GM12875 (cell line): ENCODE results near the gene DCAKD.

Source experiments
- H3K4me3 ChIP-seq: one replicate; pipeline ENCODE4 v1.5.1; 2011; ENCODE audit warnings: low read depth, low read length, control low read depth
- TF ChIP-seq, protein P1 (sequence below): IDR thresholded peaks from 2 replicates; pipeline ENCODE4 v1.5.1; 2011; ENCODE audit warnings: low read depth, mild to moderate bottlenecking, control low read depth, inconsistent platforms, low read length, moderate library complexity, borderline replicate concordance; ENCODE audit not compliant: insufficient read depth

Gene DCAKD

DNA sequence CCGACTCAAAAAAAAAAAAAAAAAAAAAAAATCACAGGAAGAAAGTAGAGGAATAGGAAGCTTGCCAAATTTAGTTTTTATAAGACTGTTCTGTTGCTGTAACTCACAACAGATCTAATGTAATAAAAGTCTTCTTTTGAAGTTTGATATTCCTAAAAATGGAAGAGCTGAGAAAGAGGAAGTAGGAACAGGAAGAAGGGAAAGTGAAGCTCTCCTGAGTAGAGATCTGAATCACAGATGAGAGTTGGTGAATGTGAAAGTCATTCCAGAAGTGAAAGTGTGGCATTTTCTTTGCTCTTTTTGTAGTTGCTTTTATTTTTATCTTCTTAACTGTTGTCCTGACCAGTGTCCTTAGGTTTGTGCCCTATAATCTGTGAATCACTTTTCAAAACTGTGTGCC is 11.8 kb upstream of the DCAKD start:
- TF ChIP-seq, protein P1, sequence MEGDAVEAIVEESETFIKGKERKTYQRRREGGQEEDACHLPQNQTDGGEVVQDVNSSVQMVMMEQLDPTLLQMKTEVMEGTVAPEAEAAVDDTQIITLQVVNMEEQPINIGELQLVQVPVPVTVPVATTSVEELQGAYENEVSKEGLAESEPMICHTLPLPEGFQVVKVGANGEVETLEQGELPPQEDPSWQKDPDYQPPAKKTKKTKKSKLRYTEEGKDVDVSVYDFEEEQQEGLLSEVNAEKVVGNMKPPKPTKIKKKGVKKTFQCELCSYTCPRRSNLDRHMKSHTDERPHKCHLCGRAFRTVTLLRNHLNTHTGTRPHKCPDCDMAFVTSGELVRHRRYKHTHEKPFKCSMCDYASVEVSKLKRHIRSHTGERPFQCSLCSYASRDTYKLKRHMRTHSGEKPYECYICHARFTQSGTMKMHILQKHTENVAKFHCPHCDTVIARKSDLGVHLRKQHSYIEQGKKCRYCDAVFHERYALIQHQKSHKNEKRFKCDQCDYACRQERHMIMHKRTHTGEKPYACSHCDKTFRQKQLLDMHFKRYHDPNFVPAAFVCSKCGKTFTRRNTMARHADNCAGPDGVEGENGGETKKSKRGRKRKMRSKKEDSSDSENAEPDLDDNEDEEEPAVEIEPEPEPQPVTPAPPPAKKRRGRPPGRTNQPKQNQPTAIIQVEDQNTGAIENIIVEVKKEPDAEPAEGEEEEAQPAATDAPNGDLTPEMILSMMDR = no peak
- no peak overlapping the region for H3K4me3 ChIP-seq

DNA sequence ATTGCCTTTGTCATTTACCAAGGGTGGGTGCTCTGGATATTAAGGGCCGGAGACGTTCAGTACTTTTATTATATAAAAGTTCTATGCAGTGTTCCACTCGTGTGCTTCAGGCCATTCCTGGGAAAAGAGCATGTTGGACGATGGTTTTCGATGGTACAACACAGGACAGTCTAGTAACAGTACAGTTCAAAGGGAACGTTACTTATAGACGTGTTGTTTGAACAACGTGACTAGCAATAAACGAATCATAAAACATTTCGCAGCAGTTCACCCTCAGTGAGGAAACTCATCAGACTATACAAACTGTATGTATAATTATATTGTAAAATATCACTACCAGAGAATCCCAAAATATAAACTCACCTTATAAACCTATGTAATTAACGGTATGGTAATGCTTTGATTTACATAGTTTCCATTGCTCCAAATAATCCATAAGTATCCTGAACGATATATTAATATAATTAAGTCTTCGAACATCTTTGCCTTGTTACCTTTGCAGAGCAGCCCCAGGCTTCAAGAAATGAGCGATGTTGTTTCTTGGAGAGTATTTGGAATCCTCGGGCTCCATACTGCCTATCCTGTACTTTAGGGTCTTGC is 10.3 kb upstream of the DCAKD start:
- H3K4me3 ChIP-seq = peak overlapping the region; percentile 81
- TF ChIP-seq, protein P1 = no peak

DNA sequence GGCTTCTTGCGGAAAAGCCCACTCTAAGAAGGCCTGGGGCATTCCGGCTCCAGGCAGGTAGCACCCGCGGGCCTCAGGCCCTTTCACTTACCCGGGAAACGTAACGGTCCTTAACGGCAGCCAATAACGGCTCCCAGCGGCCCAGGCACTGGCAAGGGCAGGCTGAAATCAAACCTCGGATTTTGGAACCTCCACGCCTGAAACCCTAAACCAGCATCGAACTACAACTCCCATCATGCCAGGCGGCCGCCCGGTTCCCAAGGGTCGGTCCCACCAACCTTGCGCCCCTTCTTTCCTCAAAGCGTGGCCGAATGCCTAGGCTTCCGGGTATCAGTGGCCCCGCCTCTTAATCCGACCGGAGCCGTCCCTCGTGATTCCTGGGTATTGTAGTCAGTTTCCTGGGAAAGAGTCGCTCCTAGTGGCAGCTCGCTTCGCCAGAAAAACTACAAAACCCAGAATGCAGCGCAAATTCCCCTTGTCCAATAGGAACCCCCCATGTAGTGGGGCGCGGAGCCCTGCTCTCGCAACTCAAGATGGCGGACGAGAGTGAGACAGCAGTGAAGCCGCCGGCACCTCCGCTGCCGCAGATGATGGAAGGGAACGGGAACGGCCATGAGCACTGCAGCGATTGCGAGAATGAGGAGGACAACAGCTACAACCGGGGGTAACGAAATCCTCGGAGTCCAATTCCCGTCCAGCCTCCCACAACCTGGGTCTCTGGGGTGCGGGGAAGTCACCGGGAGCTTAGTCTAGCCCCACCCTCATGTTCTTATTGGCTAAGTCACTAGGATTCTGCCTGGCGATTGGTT is 9.6 kb upstream of the DCAKD start, which contains the start of gene NMT1:
Gene NMT1 (plus strand): TSS at position 521 of the 809 bp plus-strand sequence. CDS start 13 bp downstream, at position 534.
- H3K4me3 ChIP-seq = peak within 1 kb of the TSS; percentile 81
- TF ChIP-seq, protein P1 = no peak

DNA sequence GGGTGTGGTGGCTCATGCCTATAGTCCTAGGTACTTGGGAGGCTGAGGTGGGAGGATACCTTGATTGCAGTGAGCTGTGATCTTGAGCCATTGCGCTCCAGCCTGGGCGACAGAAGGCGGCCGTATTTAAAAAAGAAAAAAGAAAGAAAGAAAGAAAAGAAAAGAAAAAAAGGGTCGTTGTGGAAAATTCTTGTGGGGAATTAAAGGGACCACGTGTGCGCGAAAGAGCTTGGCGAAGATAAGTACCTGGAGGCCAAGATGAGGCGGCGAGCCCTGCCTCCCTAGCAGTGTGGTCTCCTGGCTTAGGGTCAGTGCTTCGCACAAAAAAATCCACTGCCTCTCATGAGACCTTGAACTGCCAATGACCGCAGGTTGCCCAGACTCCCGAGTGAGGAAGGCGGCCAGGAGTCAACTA is 9.0 kb upstream of the DCAKD start:
- TF ChIP-seq, protein P1 = no peak
- H3K4me3 ChIP-seq = peak overlapping the region; percentile 81

DNA sequence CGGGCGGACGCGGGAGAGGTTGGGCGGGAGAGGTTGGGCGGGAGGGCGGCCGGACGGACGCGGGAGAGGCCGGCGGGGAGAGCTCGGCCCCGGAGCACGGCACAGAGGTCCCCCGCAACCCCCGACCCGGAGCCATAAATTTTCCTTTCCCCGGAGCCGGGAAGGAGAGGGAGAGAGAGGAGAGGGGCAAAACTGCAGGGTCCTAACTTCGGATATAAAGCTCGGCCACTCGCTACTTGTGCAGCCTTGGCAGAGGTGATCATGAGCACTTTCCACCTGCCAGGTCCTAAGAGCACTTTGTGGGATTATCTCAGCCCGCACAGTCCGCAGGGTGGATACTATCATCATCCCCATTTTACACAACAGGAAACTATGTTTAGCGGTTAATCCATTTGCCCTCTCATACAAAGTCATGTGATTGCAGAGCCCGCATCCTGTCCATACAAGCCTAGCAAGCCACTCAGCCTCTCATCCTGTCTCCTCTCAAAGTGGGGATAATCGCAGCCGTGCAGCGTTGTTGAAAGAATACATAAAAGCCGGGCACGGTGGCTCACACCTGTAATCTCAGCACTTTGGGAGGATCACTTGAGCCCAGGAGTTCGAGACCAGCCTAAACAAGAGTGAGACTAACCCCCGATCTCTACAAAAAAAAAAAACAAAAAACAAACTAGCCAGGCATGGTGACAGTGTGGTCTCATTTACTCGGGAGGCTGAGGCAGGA is 780 bp upstream of the DCAKD start:
- H3K4me3 ChIP-seq = peak overlapping the region; percentile 71

DNA sequence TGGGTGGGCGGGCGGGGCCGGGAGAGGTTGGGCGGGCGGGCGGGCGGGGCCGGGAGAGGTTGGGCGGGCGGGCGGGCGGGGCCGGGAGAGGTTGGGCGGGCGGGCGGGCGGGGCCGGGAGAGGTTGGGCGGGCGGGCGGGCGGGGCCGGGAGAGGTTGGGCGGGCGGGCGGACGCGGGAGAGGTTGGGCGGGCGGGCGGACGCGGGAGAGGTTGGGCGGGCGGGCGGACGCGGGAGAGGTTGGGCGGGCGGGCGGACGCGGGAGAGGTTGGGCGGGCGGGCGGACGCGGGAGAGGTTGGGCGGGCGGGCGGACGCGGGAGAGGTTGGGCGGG is 254 bp upstream of the DCAKD start:
- H3K4me3 ChIP-seq = peak overlapping the region; percentile 71

More for the DNA sequence above, 780 bp upstream of the DCAKD start:
- TF ChIP-seq, protein P1 = no peak

DNA sequence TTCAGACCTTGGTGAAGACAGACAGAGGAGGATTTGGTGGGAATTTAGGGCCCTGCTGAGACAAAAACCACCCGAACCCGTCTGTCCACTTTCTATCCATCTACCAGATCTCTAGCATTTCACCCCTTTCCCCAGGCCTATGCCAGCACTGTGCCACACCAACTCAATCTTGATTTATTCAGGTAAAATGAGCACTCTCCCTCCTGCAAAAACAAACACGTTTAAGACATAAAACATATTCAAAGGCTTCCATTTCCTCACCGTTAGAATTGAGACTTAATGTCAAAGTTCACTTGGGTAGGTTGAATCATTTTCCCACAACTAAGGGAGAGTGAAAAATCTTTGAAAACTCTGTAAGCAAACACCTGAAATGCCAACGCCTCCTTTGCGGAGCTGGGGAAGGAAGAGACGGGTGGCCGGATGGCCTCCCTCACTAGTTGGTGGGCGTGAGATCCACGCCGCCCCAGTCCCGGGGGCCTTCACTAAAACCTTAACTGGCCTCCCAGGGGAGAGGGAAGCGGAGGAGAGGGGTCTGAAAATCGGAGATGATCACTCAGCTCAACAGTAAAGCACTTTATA is 862 bp downstream of the DCAKD start:
- peak overlapping the region; percentile 60 for H3K4me3 ChIP-seq
- TF ChIP-seq, protein P1 = no peak
